ENCODE data around the gene PGA3.
"Not testable (repeated sequence)": the region's sequence is repeated elsewhere in the genome, so short reads cannot be mapped to it uniquely, and the experiment has no call there.

PGA3 gene

DNA sequence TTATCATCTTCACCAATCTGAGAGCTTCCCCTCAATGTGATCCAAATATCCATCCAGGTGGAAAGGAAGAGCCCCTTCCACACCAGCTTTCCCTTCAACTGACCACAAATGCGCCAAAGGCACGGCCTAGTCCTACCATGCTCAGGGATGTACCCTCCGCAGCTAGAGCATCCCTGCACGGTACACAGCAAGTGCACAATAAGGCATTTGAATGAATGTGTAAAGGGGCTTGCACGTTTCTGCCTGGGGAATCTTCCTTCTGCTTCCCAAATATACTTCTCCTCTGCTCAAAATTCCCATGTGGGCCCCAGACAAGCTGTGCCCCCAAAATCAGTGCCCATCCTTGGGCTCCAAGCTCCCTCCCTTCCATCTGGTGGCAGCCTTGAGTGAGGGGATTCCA is 15.7 kb downstream of the PGA3 start:
- not testable (repeated sequence) for H3K4me3 ChIP-seq (ENCODE audit: low read length); H3K4me1 ChIP-seq (ENCODE audit: control insufficient read depth, insufficient read depth, low read length); H3K9ac ChIP-seq (ENCODE audit: low read length); H3K36me3 ChIP-seq (ENCODE audit: control insufficient read depth, insufficient read depth, low read length); H3K9me3 ChIP-seq (ENCODE audit: control insufficient read depth, low read length); H3K27me3 ChIP-seq (ENCODE audit: control insufficient read depth, insufficient read depth, low read length)

DNA sequence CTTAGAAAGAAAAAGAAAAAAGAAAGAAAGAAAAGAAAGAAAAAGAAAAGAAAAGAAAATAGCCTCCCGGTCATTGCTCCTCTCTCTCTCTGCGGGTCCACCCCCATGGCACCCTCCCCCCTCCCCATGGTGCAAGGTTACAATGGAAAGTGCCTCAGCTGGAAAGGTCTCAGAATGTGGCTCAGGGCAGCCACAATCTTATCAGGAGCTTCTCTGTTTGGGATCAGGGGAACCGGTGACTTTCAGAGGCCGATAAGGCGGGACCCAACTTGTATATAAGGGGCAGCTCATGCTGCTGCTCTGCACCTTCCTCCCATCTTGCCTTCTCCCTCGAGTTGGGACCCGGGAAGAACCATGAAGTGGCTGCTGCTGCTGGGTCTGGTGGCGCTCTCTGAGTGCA is 18.7 kb downstream of the PGA3 start, which contains the start of gene PGA4:
PGA4 (plus strand) TSS at position 301 of the 400 bp plus-strand sequence; CDS start at position 355, 54 bp downstream.
- not testable (repeated sequence) for H3K4me1 ChIP-seq (ENCODE audit: control insufficient read depth, insufficient read depth, low read length); H3K27me3 ChIP-seq (ENCODE audit: control insufficient read depth, insufficient read depth, low read length); H3K36me3 ChIP-seq (ENCODE audit: control insufficient read depth, insufficient read depth, low read length); H3K4me3 ChIP-seq (ENCODE audit: low read length); H3K9ac ChIP-seq (ENCODE audit: low read length); H3K9me3 ChIP-seq (ENCODE audit: control insufficient read depth, low read length)

- H3K4me1 ChIP-seq (ENCODE audit: control insufficient read depth, insufficient read depth, low read length); H3K36me3 ChIP-seq (ENCODE audit: control insufficient read depth, insufficient read depth, low read length); H3K9ac ChIP-seq (ENCODE audit: low read length); H3K9me3 ChIP-seq (ENCODE audit: control insufficient read depth, low read length); H3K4me3 ChIP-seq (ENCODE audit: low read length); H3K27me3 ChIP-seq (ENCODE audit: control insufficient read depth, insufficient read depth, low read length): not testable (repeated sequence)
Observed at GRCh38 chr11:61222692-61223091, 19.4 kb downstream of the PGA3 start.

- not testable (repeated sequence) for H3K4me1 ChIP-seq (ENCODE audit: control insufficient read depth, insufficient read depth, low read length); H3K9me3 ChIP-seq (ENCODE audit: control insufficient read depth, low read length); H3K9ac ChIP-seq (ENCODE audit: low read length); H3K4me3 ChIP-seq (ENCODE audit: low read length); H3K36me3 ChIP-seq (ENCODE audit: control insufficient read depth, insufficient read depth, low read length); H3K27me3 ChIP-seq (ENCODE audit: control insufficient read depth, insufficient read depth, low read length)
Observed at GRCh38 chr11:61226457-61227137, 23.3 kb downstream of the PGA3 start.

DNA sequence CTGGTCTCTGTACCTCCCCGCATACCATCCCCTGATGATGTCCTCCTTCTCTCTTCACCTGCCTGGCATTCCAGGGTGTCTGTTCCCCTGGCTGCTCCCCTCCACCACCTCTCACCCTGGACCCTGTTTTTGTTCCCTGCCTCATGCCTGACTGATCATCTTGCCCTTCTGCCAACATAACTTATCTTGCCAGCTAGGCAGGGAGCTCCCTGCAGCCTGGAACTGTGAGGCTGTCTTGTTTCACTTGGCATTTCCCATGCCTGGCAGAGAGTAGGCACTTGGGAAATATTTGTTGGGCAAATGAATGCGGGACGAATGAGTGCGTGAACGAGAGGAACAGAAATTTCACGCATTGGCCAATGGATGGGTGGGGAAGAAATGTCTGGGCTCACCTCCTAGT is 26.1 kb downstream of the PGA3 start:
- H3K9ac ChIP-seq (ENCODE audit: low read length): not testable (repeated sequence)

DNA sequence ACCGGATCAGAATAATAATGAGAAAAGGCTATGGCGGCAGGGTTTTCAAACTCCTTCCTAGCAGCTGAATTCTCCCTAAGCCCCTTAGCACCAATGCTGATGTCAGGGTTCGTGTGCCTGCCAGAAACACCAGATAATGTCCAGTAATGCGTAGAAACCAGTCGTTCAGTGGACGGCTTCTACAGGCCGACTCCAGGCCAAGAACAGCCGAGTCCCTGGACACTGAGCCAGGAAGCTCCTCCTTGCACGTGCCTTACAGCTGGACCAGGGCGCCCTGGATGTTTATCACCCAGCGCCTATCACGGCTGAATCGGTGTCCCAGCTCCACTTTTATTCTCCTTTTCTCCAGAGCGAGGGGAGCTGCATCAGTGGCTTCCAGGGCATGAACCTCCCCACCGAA is 27.7 kb downstream of the PGA3 start:
- not testable (repeated sequence) for H3K9me3 ChIP-seq (ENCODE audit: control insufficient read depth, low read length); H3K36me3 ChIP-seq (ENCODE audit: control insufficient read depth, insufficient read depth, low read length); H3K4me1 ChIP-seq (ENCODE audit: control insufficient read depth, insufficient read depth, low read length); H3K27me3 ChIP-seq (ENCODE audit: control insufficient read depth, insufficient read depth, low read length); H3K9ac ChIP-seq (ENCODE audit: low read length); H3K4me3 ChIP-seq (ENCODE audit: low read length)

More for the DNA sequence above, 26.1 kb downstream of the PGA3 start:
- H3K4me3 ChIP-seq (ENCODE audit: low read length); H3K9me3 ChIP-seq (ENCODE audit: control insufficient read depth, low read length); H3K4me1 ChIP-seq (ENCODE audit: control insufficient read depth, insufficient read depth, low read length); H3K27me3 ChIP-seq (ENCODE audit: control insufficient read depth, insufficient read depth, low read length); H3K36me3 ChIP-seq (ENCODE audit: control insufficient read depth, insufficient read depth, low read length): not testable (repeated sequence)

GRCh38 chr11:61231585-61231984 is 28.3 kb downstream of the PGA3 start:
- H3K27me3 ChIP-seq (ENCODE audit: control insufficient read depth, insufficient read depth, low read length); H3K4me3 ChIP-seq (ENCODE audit: low read length); H3K9ac ChIP-seq (ENCODE audit: low read length); H3K36me3 ChIP-seq (ENCODE audit: control insufficient read depth, insufficient read depth, low read length); H3K9me3 ChIP-seq (ENCODE audit: control insufficient read depth, low read length); H3K4me1 ChIP-seq (ENCODE audit: control insufficient read depth, insufficient read depth, low read length): not testable (repeated sequence)

GRCh38 chr11:61232548-61233145 is 29.3 kb downstream of the PGA3 start:
- H3K9ac ChIP-seq (ENCODE audit: low read length); H3K9me3 ChIP-seq (ENCODE audit: control insufficient read depth, low read length); H3K36me3 ChIP-seq (ENCODE audit: control insufficient read depth, insufficient read depth, low read length); H3K4me3 ChIP-seq (ENCODE audit: low read length); H3K4me1 ChIP-seq (ENCODE audit: control insufficient read depth, insufficient read depth, low read length); H3K27me3 ChIP-seq (ENCODE audit: control insufficient read depth, insufficient read depth, low read length): not testable (repeated sequence)

DNA sequence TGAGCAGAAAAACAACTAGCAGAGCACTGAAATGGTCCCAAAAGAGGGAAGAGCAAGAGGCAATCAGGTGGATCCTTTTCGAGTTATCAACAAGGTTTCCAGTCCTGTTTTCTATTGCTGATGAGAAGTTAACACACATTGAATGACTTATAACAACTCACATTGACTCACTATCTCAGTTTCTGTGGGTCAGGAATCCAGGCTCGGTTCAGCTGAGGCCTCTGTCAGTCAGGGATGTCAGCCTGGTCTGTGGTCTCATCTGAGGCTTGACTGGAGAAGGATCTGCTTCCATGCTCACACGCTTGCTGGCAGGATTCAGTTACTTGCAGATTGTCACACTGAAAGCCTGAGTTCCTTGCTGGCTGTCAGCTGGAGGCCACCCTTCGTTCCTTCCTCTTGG is 33.8 kb downstream of the PGA3 start:
- not testable (repeated sequence) for H3K4me1 ChIP-seq (ENCODE audit: control insufficient read depth, insufficient read depth, low read length); H3K27me3 ChIP-seq (ENCODE audit: control insufficient read depth, insufficient read depth, low read length); H3K9ac ChIP-seq (ENCODE audit: low read length); H3K4me3 ChIP-seq (ENCODE audit: low read length); H3K36me3 ChIP-seq (ENCODE audit: control insufficient read depth, insufficient read depth, low read length); H3K9me3 ChIP-seq (ENCODE audit: control insufficient read depth, low read length)

DNA sequence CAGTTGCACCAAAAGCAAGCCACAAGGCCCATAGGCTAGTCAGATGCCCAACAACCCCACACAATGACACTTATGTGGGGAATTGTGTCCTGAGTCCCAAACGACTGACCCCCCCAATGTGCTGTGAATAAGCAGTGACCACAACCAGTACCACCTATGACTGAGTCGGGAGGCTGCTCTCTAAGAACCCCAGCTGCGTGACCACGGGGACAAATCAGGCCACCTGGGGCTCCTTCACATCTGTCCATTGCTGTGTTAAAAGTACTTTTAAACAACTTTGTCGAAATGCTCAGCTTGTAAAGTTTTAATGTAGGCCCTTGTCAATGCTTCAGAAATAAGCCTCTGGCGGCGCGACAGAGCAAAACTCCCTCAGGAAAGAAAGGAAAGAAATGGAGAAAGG is 37.0 kb downstream of the PGA3 start:
- not testable (repeated sequence) for H3K4me1 ChIP-seq (ENCODE audit: control insufficient read depth, insufficient read depth, low read length); H3K36me3 ChIP-seq (ENCODE audit: control insufficient read depth, insufficient read depth, low read length); H3K9ac ChIP-seq (ENCODE audit: low read length); H3K4me3 ChIP-seq (ENCODE audit: low read length); H3K27me3 ChIP-seq (ENCODE audit: control insufficient read depth, insufficient read depth, low read length); H3K9me3 ChIP-seq (ENCODE audit: control insufficient read depth, low read length)

DNA sequence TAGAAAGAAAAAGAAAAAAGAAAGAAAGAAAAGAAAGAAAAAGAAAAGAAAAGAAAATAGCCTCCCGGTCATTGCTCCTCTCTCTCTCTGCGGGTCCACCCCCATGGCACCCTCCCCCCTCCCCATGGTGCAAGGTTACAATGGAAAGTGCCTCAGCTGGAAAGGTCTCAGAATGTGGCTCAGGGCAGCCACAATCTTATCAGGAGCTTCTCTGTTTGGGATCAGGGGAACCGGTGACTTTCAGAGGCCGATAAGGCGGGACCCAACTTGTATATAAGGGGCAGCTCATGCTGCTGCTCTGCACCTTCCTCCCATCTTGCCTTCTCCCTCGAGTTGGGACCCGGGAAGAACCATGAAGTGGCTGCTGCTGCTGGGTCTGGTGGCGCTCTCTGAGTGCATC is 37.6 kb downstream of the PGA3 start, which contains the start of gene PGA5:
PGA5 (plus strand) TSS at position 301 of the 400 bp plus-strand sequence; CDS start at position 353, 52 bp downstream.
- H3K9me3 ChIP-seq (ENCODE audit: control insufficient read depth, low read length); H3K27me3 ChIP-seq (ENCODE audit: control insufficient read depth, insufficient read depth, low read length); H3K36me3 ChIP-seq (ENCODE audit: control insufficient read depth, insufficient read depth, low read length); H3K4me1 ChIP-seq (ENCODE audit: control insufficient read depth, insufficient read depth, low read length); H3K4me3 ChIP-seq (ENCODE audit: low read length); H3K9ac ChIP-seq (ENCODE audit: low read length): not testable (repeated sequence)

DNA sequence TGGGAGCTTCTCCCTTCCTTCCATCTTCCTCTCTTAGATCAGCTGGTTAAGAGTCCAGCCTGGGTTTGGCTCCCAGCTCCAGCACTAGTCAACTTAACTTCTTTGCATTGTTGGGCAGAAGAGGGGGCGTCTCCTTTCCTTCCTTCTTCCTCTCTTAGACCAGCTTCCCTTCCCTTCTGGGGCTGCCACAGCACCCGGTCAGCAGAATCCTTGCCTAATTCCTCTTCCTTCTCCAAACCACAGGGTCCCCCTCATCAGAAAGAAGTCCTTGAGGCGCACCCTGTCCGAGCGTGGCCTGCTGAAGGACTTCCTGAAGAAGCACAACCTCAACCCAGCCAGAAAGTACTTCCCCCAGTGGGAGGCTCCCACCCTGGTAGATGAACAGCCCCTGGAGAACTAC is 38.2 kb downstream of the PGA3 start:
- not testable (repeated sequence) for H3K9ac ChIP-seq (ENCODE audit: low read length); H3K36me3 ChIP-seq (ENCODE audit: control insufficient read depth, insufficient read depth, low read length); H3K4me1 ChIP-seq (ENCODE audit: control insufficient read depth, insufficient read depth, low read length); H3K9me3 ChIP-seq (ENCODE audit: control insufficient read depth, low read length); H3K4me3 ChIP-seq (ENCODE audit: low read length); H3K27me3 ChIP-seq (ENCODE audit: control insufficient read depth, insufficient read depth, low read length)

All from mucosa of stomach (tissue), 1 donor.